Sigmoid colon (tissue), 7 donors: ENCODE results near the gene PLCH1. TPM values are rescaled to one million over a fixed set of nuclear protein-coding genes. Genes with fewer than 3 reads are reported as not detected.
"Not testable (repeated sequence)": the region's sequence is repeated elsewhere in the genome, so short reads cannot be mapped to it uniquely, and the experiment has no call there.

Source experiments
- DNase-seq: peaks from one replicate; pipeline ENCODE4 v3.0.0-alpha.2; 2019
- H3K27ac ChIP-seq, 4 donors: fragments of 200-600 bp; sonication (generic); one replicate each; pipeline ENCODE4 v1.5.1; 2016 to 2019; ENCODE audit warnings: mild to moderate bottlenecking in 1 of 4
- H3K27me3 ChIP-seq, 3 donors: fragments of 200-600 bp; sonication (generic); one replicate each; pipeline ENCODE4 v1.5.1; 2019; ENCODE audit warnings: mild to moderate bottlenecking in 1 of 3
- H3K36me3 ChIP-seq, 4 donors: fragments of 200-600 bp; sonication (generic); one replicate each; pipeline ENCODE4 v1.5.1; 2016 to 2019
- H3K4me1 ChIP-seq, 4 donors: fragments of 200-600 bp; sonication (generic); one replicate each; pipeline ENCODE4 v1.5.1; 2017 to 2019
- H3K4me3 ChIP-seq, 4 donors: fragments of 200-600 bp; sonication (generic); one replicate each; pipeline ENCODE4 v1.5.1; 2017 to 2019; ENCODE audit warnings: mild to moderate bottlenecking in 2 of 4, moderate library complexity in 1 of 4
- H3K9me3 ChIP-seq, 4 donors: fragments of 200-600 bp in 3 of 4; sonication (generic) in 3 of 4; one replicate each; pipeline versions ENCODE4 v1.5.1 to v1.6.1; 2013 to 2019
- CTCF ChIP-seq, 4 experiments: fragments of 450-650 bp in 3 of 4; fragments of 200-600 bp in 1 of 4; IDR thresholded peaks; one replicate each; pipeline ENCODE4 v1.5.1; 2016 to 2019; ENCODE audit warnings: antibody characterized with exemption in 4 of 4, mild to moderate bottlenecking in 3 of 4, moderate library complexity in 2 of 4
- EP300 ChIP-seq, 4 donors: sonication (generic); formaldehyde crosslinking; IDR thresholded peaks; one replicate each; pipeline ENCODE4 v1.6.1; 2017; ENCODE audit warnings: antibody characterized with exemption in 4 of 4
- POLR2A ChIP-seq, 2 donors: fragments of 450-650 bp; IDR thresholded peaks; one replicate each; pipeline ENCODE4 v1.6.1; 2016; ENCODE audit warnings: antibody characterized with exemption in 2 of 2, mild to moderate bottlenecking in 2 of 2, moderate library complexity in 2 of 2
- POLR2AphosphoS5 ChIP-seq, 4 donors: sonication (generic); formaldehyde crosslinking; IDR thresholded peaks; one replicate each; pipeline ENCODE4 v1.6.1; 2017; ENCODE audit warnings: antibody characterized with exemption in 4 of 4
- WGBS, 2 donors: extraction: QIAGEN DNeasy Blood & Tissue Kit; methylation state at CpG; one replicate each; pipeline ENCODE4 v1.1.7; 2013; 5-methylcytosine and 5-hydroxymethylcytosine counted together
- intact Hi-C: fragments of 100-400 bp; cut with DNase I; formaldehyde crosslinking; loops from one replicate; pipeline ENCODE4 v1.15.1; 2023
- polyA plus RNA-seq, 3 donors: library from polyadenylated mRNA; stranded (reverse); fragments of 200-250 nt; gene quantifications; one replicate each; pipeline ENCODE4 v1.2.3, GENCODE V29; 2013
- total RNA-seq, 4 donors: library from RNA; depleted of rRNA; stranded (reverse); fragments of >200 nt; gene quantifications; one replicate each; pipeline ENCODE4 v1.1.0, GENCODE V29; 2016
- donor health status: healthy with polysubstance abuse.
- donor health status: Bipolar disorder and iron deficiency.
- donor health status: healthy.

PLCH1 gene
- total and polyA plus RNA-seq, 7 donors, result 0.36 to 1.9 (median 0.83) TPM

- Histone ChIP-seq H3K36me3 (no peaks in the 10 kb centered on the region), H3K4me3 (no peak overlapping the region), H3K4me1 (no peaks in the 10 kb centered on the region), H3K9me3 (peaks cover 0 to 3% (median 0%) of the 10 kb centered on the region in 4 donors), H3K27me3 (no peaks in the 10 kb centered on the region), H3K27ac (no peak overlapping the region)
- no peak for DNase-seq
- no peak for TF ChIP-seq CTCF (IDR thresholded peaks at IDR 0.05)
- no peak for TF ChIP-seq POLR2AphosphoS5 (IDR thresholded peaks at IDR 0.05)
- intact Hi-C loops, result no loop called here
Measured at GRCh38 chr3:155398046-155398445, 346.8 kb downstream of the PLCH1 start.

GRCh38 chr3:155394896-155395295 is 350.0 kb downstream of the PLCH1 start:
- intact Hi-C loops, DNase-seq, H3K27me3 ChIP-seq, H3K36me3 ChIP-seq, H3K9me3 ChIP-seq, H3K4me3 ChIP-seq, H3K27ac ChIP-seq: not testable (repeated sequence)
- 87 to 88% methylated on average over 2 of the region's 2 CpGs for WGBS, 2 donors
- H3K4me1 ChIP-seq, result peaks cover 0 to 11% (median 3%) of the 10 kb centered on the region in 4 donors

GRCh38 chr3:155394240-155394639 is 350.6 kb downstream of the PLCH1 start:
- Histone ChIP-seq H3K9me3 (peaks cover 0 to 3% (median 0%) of the 10 kb centered on the region in 4 donors), H3K27ac (no peak overlapping the region), H3K36me3 (no peaks in the 10 kb centered on the region), H3K4me1 (peaks cover 0 to 11% (median 3%) of the 10 kb centered on the region in 4 donors), H3K27me3 (no peaks in the 10 kb centered on the region), H3K4me3 (no peak overlapping the region)
- DNase-seq, result no peak
- TF ChIP-seq EP300 (IDR thresholded peaks at IDR 0.05) (no peak), CTCF (IDR thresholded peaks at IDR 0.05) (no peak), POLR2AphosphoS5 (IDR thresholded peaks at IDR 0.05) (no peak), POLR2A (IDR thresholded peaks at IDR 0.05) (no peak)
- WGBS, 2 donors, result 94 to 95% methylated on average over 1 of the region's 1 CpG
- intact Hi-C loops, result no loop called here

GRCh38 chr3:155393316-155393715 is 351.6 kb downstream of the PLCH1 start:
- Histone ChIP-seq H3K27ac (no peak overlapping the region), H3K27me3 (no peaks in the 10 kb centered on the region), H3K4me1 (peaks cover 0 to 11% (median 3%) of the 10 kb centered on the region in 4 donors), H3K4me3 (no peak overlapping the region), H3K9me3 (peaks cover 0 to 3% (median 0%) of the 10 kb centered on the region in 4 donors), H3K36me3 (no peaks in the 10 kb centered on the region)
- no peak for DNase-seq
- 76 to 86% methylated on average over 1 of the region's 1 CpG for WGBS, 2 donors
- intact Hi-C loops, result no loop called here
- no peak for TF ChIP-seq POLR2AphosphoS5 (IDR thresholded peaks at IDR 0.05)

- TF ChIP-seq CTCF (IDR thresholded peaks at IDR 0.05) (no peak), POLR2AphosphoS5 (IDR thresholded peaks at IDR 0.05) (no peak), EP300 (IDR thresholded peaks at IDR 0.05) (no peak), POLR2A (IDR thresholded peaks at IDR 0.05) (no peak)
- 71 to 79% methylated on average over 1 of the region's 1 CpG for WGBS, 2 donors
- H3K9me3 ChIP-seq, result peaks cover 0 to 3% (median 0%) of the 10 kb centered on the region in 4 donors
Measured at GRCh38 chr3:155392138-155392537, 352.7 kb downstream of the PLCH1 start.

GRCh38 chr3:155391551-155391958 is 353.3 kb downstream of the PLCH1 start:
- no peaks in the 10 kb centered on the region for H3K27me3 ChIP-seq
- peak overlapping the region in 1 of 4 donors; percentile 37 for H3K27ac ChIP-seq
- WGBS, 2 donors, result 23 to 51% methylated on average over 2 of the region's 2 CpGs
- intact Hi-C loops, result no loop called here
- TF ChIP-seq POLR2A (IDR thresholded peaks at IDR 0.05), result no peak
- TF ChIP-seq EP300 (IDR thresholded peaks at IDR 0.05), result no peak
- peak in 1 of 4 donors; percentile 3 for TF ChIP-seq POLR2AphosphoS5 (IDR thresholded peaks at IDR 0.05)
- no peak for TF ChIP-seq CTCF (IDR thresholded peaks at IDR 0.05)
- peak; percentile 73 for DNase-seq
- no peak overlapping the region for H3K4me3 ChIP-seq
- H3K4me1 ChIP-seq, result peaks cover 0 to 11% (median 3%) of the 10 kb centered on the region in 4 donors
- peaks cover 0 to 3% (median 0%) of the 10 kb centered on the region in 4 donors for H3K9me3 ChIP-seq
- no peaks in the 10 kb centered on the region for H3K36me3 ChIP-seq

More at GRCh38 chr3:155392138-155392537, 352.7 kb downstream of the PLCH1 start:
- intact Hi-C loops, result no loop called here
- Histone ChIP-seq H3K27ac (no peak overlapping the region), H3K4me1 (peaks cover 0 to 11% (median 3%) of the 10 kb centered on the region in 4 donors), H3K36me3 (no peaks in the 10 kb centered on the region), H3K27me3 (no peaks in the 10 kb centered on the region), H3K4me3 (no peak overlapping the region)
- no peak for DNase-seq
